ENCODE results near the gene SCG2.

Gene SCG2

DNA sequence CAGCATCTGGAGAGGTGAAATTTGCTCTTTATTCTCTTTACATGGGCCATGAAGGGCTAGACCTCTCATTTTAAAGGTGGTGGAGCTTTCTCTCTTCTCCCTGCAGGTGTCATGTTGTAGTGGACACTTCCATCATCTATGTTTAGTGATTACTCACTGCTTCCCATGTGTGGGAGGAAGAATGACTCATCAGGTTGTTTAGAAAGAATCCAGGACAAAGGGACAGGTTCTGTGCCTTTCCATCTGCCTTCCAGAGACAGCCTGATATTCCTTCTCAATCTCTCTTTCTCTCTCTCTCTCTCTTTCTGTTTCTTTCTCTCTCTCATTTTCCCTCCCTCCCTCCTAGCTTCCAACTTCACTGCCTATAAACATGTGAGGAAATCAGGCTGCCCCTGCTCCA, 38.7 kb downstream of the SCG2 start:
- DNase-seq = no peak

DNA sequence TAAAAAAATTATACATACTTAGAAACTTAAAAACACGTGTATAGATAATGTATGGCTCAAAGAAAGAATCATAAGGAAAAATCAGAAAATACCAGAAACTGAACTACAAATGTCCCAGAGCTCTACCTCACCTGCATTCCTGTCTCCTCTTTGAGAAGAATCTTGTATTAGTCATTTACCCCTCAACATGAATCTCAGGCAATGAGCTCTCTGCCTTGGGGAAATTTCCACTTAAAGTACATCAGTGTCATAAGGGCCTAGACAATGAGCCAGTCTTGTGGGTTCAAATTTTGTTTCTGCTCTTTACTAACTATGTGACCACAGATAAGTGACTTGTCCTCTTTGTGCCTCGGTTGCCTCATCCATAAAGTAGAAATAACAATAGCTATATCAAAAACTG, 40.1 kb downstream of the SCG2 start:
- no peak for DNase-seq

DNA sequence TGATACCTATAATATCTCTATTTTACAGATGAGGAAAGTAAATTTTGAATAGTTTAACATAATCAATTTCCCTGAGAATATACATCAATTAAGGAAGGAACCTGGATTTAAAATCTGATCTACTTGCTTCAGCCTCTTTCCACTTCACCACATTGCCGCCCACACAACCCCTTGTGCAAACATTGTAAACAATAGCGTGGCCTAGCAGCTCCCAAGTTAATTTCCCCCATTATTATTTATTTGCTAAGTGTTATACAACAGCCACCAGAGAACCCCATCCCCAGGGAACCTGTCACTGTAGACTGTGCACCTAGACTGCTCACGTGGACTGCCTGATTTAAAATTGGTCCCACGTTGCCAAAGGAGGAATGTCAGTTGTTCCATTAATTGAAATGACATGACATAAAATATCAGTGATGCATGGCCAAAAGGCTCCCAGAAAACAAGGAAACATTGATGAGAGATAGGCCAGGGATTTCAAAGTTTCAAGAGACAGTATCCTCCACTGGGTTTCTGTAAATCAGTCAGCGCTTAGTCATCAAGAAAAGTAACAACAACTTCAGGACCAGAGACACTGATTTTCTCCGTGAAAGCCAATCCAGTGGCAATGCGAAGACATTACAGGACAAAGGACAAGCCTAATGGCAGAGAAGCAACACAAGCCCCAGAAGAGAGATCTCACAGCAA, 41.3 kb downstream of the SCG2 start:
- no peak for DNase-seq

DNA sequence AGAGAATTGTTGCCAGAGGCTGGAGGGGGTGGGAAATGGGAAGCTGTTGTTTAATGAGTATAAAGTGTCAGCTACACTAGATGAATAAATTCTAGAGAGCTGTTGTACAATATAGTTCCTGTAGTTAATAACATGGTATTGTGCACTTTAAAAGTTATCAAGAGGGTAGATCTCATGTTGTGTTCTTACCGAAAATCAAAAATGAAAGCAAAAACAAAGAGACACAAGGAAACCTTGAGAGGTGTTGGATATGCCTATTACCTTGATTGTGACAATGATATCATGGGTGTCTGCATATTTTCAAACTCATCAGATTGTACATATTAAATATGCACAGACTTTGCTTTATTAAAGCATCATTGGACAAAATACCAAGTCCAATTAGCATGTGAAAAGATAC, 43.2 kb downstream of the SCG2 start:
- no peak for DNase-seq

DNA sequence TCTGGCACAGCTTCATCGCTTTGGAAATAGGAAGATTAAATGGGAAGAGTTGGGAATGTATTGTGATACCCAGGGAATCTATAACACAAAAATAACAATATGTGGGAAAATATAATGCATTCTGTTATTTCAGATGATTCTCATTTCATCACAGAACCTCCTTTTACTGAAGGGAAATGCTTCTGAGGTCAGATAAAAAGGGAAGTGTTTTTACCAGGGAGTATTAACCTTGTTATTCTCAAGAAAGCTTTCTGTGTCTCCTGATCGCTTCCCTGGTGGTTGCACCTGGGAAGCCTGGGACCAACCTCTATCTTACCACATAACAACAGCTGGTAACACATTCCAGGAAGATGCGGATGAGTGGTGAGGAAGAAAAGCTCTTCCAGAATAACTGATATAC, 47.2 kb downstream of the SCG2 start:
- no peak for DNase-seq

DNA sequence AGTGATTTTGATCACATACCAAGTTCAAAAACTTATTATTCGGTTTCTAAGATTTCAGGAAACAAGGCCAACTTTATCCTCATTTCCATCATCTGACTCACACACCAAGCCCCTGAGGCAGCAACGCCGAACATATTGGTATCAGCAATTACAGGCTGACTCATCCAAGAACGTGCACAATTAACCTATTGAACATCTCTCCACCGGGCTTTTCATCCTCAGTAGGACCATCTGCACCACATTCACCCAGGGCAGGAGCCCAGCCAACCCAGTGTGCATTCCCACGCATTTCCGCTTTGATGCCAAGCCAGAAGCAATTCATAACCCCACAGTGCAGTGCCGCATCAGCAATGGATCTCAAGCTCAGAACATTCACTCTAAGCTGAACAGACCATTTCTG, 52.9 kb downstream of the SCG2 start:
- no peak for DNase-seq

DNA sequence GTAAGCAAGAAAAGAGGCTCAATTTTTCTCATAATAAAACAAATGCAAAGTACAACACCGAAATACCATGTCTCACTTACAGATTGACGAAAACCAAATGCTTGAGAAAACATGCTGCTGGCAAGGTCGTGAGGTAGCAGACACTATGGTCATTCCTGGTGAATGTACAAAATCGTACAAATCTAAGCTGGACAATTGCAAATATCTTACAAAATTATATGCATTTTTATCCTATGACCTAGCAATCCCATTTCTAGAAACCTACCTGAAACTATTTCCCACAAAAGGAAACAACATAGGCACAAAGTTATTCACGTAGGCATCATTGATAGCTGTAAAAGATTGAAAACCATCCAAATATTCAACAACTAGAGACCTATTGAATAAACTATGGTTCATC, 54.0 kb downstream of the SCG2 start:
- no peak for DNase-seq
